Posterior vena cava (tissue), 2 donors: ENCODE results near the gene C1orf159. TPM values are rescaled to one million over a fixed set of nuclear protein-coding genes. Genes with fewer than 3 reads are reported as not detected.
"Not testable (repeated sequence)": the region's sequence is repeated elsewhere in the genome, so short reads cannot be mapped to it uniquely, and the experiment has no call there.

Experiments used
- DNase-seq: peaks from one replicate; pipeline ENCODE4 v3.0.0-alpha.2; 2020; ENCODE audit warnings: low spot score
- intact Hi-C, 2 donors: fragments of 100-400 bp; cut with DNase I; formaldehyde crosslinking; loops; one replicate each; pipeline versions ENCODE4 v1.14.1 to v1.14.2; 2022 to 2023
- total RNA-seq, 2 donors: library from RNA; stranded (reverse); fragmentation: NEBNext Ultra II Directional; extraction: Animal tissue kit (Norgen Biotek cat#: 25700); gene quantifications; one replicate each; pipeline ENCODE4 v1.2.1, GENCODE V29; 2021
- donor health status: DM: yes; HTN: yes; CAD: no.
- donor health status: DM: yes; HTN: yes; CAD: no.

The C1orf159 gene
- total RNA-seq, 2 donors from 2014 or later, result 6.7 to 7.4 TPM

DNA sequence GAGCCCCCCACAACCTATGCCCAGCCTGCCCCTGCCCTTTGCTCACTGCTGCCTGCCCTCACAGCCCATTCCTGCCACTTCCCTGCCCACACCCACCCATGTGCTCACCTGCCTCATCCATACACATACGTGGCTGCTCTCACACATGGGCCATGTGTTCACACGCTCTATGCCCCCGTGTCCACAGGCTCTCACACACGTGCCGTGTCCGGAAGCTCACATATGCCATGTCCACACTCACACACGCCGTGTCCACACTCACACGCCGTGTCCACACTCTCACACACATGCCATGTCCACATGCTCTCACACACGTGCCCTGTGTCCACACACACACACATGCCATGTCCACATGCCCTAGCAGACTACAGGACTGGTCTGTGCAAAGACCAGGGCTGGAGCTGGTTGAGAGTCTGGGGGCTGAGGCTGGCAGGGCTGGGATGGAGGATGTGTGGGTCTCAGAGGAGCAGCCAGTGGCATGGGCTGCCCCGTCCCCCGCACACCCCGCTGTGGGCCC, 41.2 kb downstream of the C1orf159 start:
- DNase-seq, result no peak
- intact Hi-C loops, result no loop called here

- intact Hi-C loops, result no loop called here
- no peak for DNase-seq
Observed at GRCh38 chr1:1073743-1074587, 41.9 kb downstream of the C1orf159 start, which contains the start of gene RNF223. Gene RNF223, minus strand, starts transcription at chr1:1074306. Its CDS starts 1,740 bp downstream, at chr1:1072566.

- no peak for DNase-seq
- intact Hi-C loops, result no loop called here
Observed at GRCh38 chr1:1072849-1073742, 42.8 kb downstream of the C1orf159 start.

DNA sequence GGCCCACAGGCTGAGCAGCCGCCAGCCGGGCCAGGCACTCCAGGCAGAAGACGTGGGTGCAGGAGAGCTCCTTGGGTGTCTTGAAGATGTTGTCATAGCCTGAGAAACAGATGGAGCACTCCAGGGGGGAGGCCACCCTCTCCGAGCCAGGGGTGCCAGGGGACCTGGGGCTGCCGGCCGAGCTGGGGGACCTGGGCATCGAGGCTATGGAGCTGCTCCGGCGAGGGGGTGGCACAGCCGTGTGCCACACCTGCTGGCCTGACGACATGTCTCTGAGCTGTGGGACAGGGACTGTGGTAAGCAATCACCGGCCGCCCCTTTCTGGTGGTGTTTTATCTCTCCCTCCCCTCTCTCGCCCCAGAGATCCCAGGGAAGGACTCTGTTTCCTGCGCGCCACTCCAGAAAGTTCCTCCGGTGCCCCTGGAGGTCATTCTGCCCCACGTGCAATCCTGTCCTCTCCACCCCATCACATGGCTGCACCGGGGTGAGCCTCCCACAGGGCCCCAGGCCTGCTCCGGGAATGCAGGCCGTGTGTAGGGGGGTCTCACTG, 43.5 kb downstream of the C1orf159 start:
- intact Hi-C loops, result no loop called here
- DNase-seq, result no peak

DNA sequence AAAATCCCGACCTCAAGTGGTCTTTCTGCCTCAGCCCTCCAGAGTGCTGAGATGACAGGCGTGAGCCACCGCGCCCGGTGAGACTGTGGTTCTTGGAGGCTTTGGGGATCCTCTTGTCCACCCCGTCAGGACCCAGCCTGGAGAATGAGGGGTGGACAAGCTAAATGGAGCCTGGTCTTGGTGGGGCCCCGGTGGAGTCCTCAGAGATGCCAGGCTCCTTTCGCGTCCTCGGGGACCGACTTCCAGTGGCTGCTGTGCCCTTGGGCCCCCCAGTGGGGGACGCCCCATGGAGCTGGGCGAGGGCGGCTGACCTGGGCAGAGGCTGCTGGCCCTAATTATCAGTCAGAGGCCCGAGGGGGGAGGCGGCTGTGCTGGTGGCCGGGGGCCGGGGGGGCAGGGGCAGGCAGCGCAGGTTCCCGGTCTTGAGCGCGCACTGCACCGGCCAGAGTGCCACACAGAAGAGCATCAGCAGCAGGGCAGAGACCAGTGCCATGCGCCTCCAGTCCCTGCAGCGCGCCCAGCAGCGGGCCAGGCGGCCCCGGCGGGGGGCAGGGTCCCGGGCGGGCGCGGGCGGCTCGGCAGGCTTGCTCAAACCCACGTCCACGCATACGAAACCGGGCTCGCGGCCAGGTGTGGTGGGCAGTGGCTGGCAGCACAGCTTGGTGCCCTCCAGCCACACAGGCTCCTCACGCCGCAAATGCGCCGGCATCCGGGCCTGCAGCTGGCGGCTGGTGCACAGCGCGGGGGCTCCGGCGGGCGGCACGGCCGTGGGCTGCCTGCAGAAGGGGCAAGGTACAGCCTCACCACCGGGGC, 44.2 kb downstream of the C1orf159 start:
- intact Hi-C loops, result no loop called here
- DNase-seq, result no peak

DNA sequence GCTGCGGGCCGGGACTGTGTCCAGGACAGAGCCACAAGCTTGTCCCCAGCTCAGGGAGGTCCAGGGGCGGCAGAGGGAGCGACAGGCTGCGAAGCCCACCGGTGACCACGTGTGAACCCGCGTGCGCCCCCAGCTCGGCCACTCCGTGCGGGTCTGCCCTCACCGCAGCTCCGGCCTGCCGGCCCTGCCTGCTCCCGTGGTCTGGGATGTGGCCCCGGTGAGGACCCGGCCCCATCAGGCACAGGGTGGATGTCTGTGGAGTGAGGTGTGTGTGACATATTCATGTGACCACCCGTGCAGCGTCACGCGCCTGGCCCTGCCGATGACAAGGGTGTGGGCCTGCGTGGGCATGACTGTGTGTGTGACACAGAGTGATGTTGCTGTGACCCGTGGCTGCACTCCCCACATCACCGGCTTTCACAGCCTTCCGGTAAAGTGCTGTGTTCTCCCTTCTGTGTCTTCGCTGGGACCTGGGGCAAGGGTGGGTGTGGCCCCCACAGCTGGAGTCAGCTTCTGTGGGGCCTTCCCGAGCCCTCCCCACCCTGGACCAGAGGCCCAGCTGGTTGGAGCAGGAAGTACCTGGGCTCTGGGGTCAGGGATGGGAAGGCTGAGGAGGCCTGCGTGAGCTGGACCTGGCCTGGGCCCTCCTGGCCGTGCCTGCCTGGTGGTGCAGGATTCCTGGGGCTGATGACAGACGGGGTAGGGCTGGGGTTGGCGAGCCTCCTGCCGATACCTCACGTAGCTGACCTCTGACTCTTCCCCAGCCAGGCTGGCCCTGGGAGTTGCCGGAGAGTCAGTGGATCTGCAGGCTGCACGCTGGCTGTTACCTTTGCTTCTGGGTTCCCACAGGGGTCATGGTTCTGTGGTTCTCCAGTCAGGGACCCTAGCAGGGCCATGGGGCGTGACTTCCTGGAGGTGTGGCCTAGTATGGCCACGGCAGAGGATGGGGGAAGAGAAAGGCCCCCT, 45.9 kb downstream of the C1orf159 start:
- no peak for DNase-seq
- intact Hi-C loops, result no loop called here

GRCh38 chr1:1069056-1069710, 46.7 kb downstream of the C1orf159 start:
- DNase-seq, result peak; percentile 89
- intact Hi-C loops, result no loop called here

- DNase-seq, result no peak
- intact Hi-C loops, result no loop called here
Observed at GRCh38 chr1:1068517-1069055, 47.3 kb downstream of the C1orf159 start.

DNA sequence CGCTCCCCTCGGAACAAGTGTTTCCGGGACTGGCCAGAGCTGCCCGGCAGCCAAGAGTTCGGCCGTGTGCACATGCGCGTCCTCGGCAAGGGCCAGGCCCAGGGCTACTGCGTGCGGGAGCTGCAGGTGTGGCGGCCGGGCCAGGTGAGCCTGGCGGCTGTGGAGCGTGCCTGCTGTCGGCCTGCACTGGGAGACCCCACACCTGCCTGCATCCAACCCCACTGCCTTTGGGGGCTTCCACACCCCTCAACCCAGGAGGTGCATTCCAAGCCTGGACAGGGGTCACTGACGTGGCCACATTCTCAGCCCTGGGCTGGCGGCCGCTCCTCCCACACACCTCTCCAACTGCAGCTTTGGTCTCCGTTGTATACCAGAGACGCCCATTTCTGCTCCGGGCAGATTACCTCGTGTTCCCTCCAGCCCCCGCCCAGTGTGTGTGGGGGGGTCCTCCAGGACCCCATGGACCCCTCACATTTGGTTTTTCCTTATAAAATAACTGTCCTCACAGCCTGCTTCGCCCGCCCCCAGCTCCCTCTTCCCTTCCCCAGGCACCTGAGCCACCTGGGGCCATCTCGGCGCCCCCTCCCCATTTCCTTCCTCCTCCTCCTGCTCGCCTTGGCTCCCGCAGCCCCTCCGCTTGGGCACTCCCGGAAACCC, 47.9 kb downstream of the C1orf159 start:
- DNase-seq, result no peak
- intact Hi-C loops, result no loop called here

GRCh38 chr1:1067284-1067859, 48.5 kb downstream of the C1orf159 start:
- no peak for DNase-seq
- intact Hi-C loops, result no loop called here

- DNase-seq, result no peak
- intact Hi-C loops, result no loop called here
Observed at GRCh38 chr1:1066403-1067283, 49.2 kb downstream of the C1orf159 start.

- intact Hi-C loops, DNase-seq: not testable (repeated sequence)
Observed at GRCh38 chr1:1065940-1066304, 50.0 kb downstream of the C1orf159 start.

DNA sequence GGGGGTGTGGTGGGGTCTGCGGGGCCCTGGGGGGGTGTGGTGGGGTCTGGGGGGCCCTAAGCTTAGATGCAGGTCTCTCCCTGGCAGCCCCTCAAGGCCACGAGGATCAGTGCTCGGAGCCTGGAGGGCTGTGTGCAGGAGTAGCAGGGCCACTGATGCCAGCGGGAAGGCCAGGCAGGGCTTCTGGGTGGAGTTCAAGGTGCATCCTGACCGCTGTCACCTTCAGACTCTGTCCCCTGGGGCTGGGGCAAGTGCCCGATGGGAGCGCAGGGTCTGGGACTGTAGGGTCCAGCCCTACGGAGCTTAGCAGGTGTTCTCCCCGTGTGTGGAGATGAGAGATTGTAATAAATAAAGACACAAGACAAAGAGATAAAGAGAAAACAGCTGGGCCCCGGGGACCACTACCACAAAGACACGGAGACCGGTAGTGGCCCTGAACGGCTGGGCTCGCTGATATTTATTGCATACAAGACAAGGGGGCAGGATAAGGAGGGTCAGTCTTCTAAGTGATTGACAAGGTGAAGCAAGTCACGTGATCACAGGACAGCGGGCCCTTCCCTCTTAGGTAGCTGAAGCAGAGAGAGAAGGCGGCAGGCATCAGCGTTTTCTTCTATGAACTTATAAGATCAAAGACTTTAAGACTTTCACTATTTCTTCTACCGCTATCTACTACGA, 50.5 kb downstream of the C1orf159 start:
- intact Hi-C loops, result no loop called here
- DNase-seq, result no peak

GRCh38 chr1:1063945-1064831, 51.7 kb downstream of the C1orf159 start:
- no peak for DNase-seq
- intact Hi-C loops, result loop anchor here in 1 of 2 donors (5.0 kb wide), 1 partner anchor 82 kb away; the partner anchor contains the start of gene PERM1
